Activated CD4-positive, alpha-beta T cell treated with anti-CD3 and anti-CD28 coated beads for 48 hours (primary cell): ENCODE measurements around the gene PSD2.

Experiments used
- DNase-seq: peaks from one replicate; pipeline ENCODE4 v3.0.0-alpha.2; 2020

The PSD2 gene

GRCh38 chr5:139862313-139862712, 66.7 kb downstream of the PSD2 start:
- no peak for DNase-seq

- DNase-seq = no peak
Observed at GRCh38 chr5:139862803-139863202, 67.2 kb downstream of the PSD2 start.

- DNase-seq = no peak
Observed at GRCh38 chr5:139863361-139863760, 67.8 kb downstream of the PSD2 start.

GRCh38 chr5:139863855-139864558, 68.4 kb downstream of the PSD2 start:
- peak; percentile 68 for DNase-seq

- DNase-seq = no peak
Observed at GRCh38 chr5:139864716-139865483, 69.3 kb downstream of the PSD2 start.

- no peak for DNase-seq
Observed at GRCh38 chr5:139867109-139867508, 71.5 kb downstream of the PSD2 start.

- DNase-seq = no peak
Observed at GRCh38 chr5:139867581-139867980, 72.0 kb downstream of the PSD2 start.

GRCh38 chr5:139869042-139869790, 73.6 kb downstream of the PSD2 start:
- no peak for DNase-seq

GRCh38 chr5:139870677-139871076, 75.1 kb downstream of the PSD2 start:
- DNase-seq = no peak

- no peak for DNase-seq
Observed at GRCh38 chr5:139871614-139872013, 76.0 kb downstream of the PSD2 start.

GRCh38 chr5:139872052-139872766, 76.6 kb downstream of the PSD2 start:
- DNase-seq = no peak

GRCh38 chr5:139872851-139873794, 77.5 kb downstream of the PSD2 start:
- DNase-seq = no peak

GRCh38 chr5:139875957-139876356, 80.3 kb downstream of the PSD2 start:
- DNase-seq = no peak

GRCh38 chr5:139877129-139877597, 81.6 kb downstream of the PSD2 start:
- no peak for DNase-seq

GRCh38 chr5:139878093-139878492, 82.5 kb downstream of the PSD2 start:
- no peak for DNase-seq

GRCh38 chr5:139880416-139881142, 85.0 kb downstream of the PSD2 start:
- DNase-seq = no peak

- no peak for DNase-seq
Observed at GRCh38 chr5:139881143-139881733, 85.6 kb downstream of the PSD2 start.

GRCh38 chr5:139882316-139882715, 86.7 kb downstream of the PSD2 start:
- DNase-seq = no peak

- no peak for DNase-seq
Observed at GRCh38 chr5:139882961-139883539, 87.4 kb downstream of the PSD2 start.

GRCh38 chr5:139884144-139884543, 88.5 kb downstream of the PSD2 start:
- no peak for DNase-seq
